ENCODE results near the gene YBX3.
A peak's percentile ranks its signal among the peaks of the same experiment; 100 is the strongest.
"Not testable (repeated sequence)": the region's sequence is repeated elsewhere in the genome, so short reads cannot be mapped to it uniquely, and the experiment has no call there.

YBX3 gene

GRCh38 chr12:10722905-10723746 lies at the start of gene YBX3:
Gene YBX3, minus strand, starts transcription at chr12:10723323. Its CDS starts 212 bp downstream, at chr12:10723111.
- H3K36me3 Mint-ChIP-seq (ENCODE audit: low read depth), result peaks cover 14% of the 10 kb centered on the region
- peaks cover 15% of the 10 kb centered on the region for H3K27me3 Mint-ChIP-seq
- H3K4me1 Mint-ChIP-seq (ENCODE audit: low read depth), result peaks cover 29% of the 10 kb centered on the region
- H3K9me3 Mint-ChIP-seq, result no peaks in the 10 kb centered on the region
- peak within 1 kb of the TSS; percentile 96 for H3K27ac Mint-ChIP-seq
- peak within 1 kb of the TSS; percentile 96 for H3K4me3 Mint-ChIP-seq
- intact Hi-C loops (cut with micrococcal nuclease), result loop anchor here (10.0 kb wide), 1 partner anchor 108 kb away; the partner anchor contains the start of gene MAGOHB

- intact Hi-C loops (cut with micrococcal nuclease), result loop anchor here (1.0 to 10.0 kb wide), 3 partner anchors 428 to 1554 kb away; no protein-coding TSS in a partner anchor
Measured at GRCh38 chr12:10771132-10771733, 48.1 kb upstream of the YBX3 start.

GRCh38 chr12:10759657-10760056 lies 36.5 kb upstream of the YBX3 start:
- H3K27ac Mint-ChIP-seq, result no peak overlapping the region
- peaks cover 22% of the 10 kb centered on the region for H3K9me3 Mint-ChIP-seq
- no peaks in the 10 kb centered on the region for H3K4me1 Mint-ChIP-seq (ENCODE audit: low read depth)
- peaks cover 6% of the 10 kb centered on the region for H3K27me3 Mint-ChIP-seq
- H3K4me3 Mint-ChIP-seq, result no peak overlapping the region
- H3K36me3 Mint-ChIP-seq (ENCODE audit: low read depth), result no peaks in the 10 kb centered on the region
- intact Hi-C loops (cut with micrococcal nuclease), result no loop called here

More at GRCh38 chr12:10771132-10771733, 48.1 kb upstream of the YBX3 start:
- Mint-ChIP-seq H3K36me3 (ENCODE audit: low read depth) (no peaks in the 10 kb centered on the region), H3K27me3 (peaks cover 10% of the 10 kb centered on the region), H3K27ac (no peak overlapping the region), H3K4me1 (ENCODE audit: low read depth) (no peaks in the 10 kb centered on the region), H3K4me3 (no peak overlapping the region), H3K9me3 (no peaks in the 10 kb centered on the region)

- H3K9me3 Mint-ChIP-seq, result peaks cover 22% of the 10 kb centered on the region
Measured at GRCh38 chr12:10756194-10756593, 33.1 kb upstream of the YBX3 start.

GRCh38 chr12:10753059-10753458 lies 29.9 kb upstream of the YBX3 start:
- peaks cover 22% of the 10 kb centered on the region for H3K9me3 Mint-ChIP-seq
- no peak overlapping the region for H3K27ac Mint-ChIP-seq
- peaks cover 13% of the 10 kb centered on the region for H3K4me1 Mint-ChIP-seq (ENCODE audit: low read depth)
- H3K36me3 Mint-ChIP-seq (ENCODE audit: low read depth), result no peaks in the 10 kb centered on the region
- intact Hi-C loops (cut with micrococcal nuclease), result loop anchor here (5.0 kb wide), 1 partner anchor 36 kb away; no protein-coding TSS in a partner anchor
- no peak overlapping the region for H3K4me3 Mint-ChIP-seq
- peaks cover 9% of the 10 kb centered on the region for H3K27me3 Mint-ChIP-seq

More at GRCh38 chr12:10756194-10756593, 33.1 kb upstream of the YBX3 start:
- H3K27ac Mint-ChIP-seq, result no peak overlapping the region
- intact Hi-C loops (cut with micrococcal nuclease), result no loop called here
- no peaks in the 10 kb centered on the region for H3K36me3 Mint-ChIP-seq (ENCODE audit: low read depth)
- H3K4me1 Mint-ChIP-seq (ENCODE audit: low read depth), result peaks cover 2% of the 10 kb centered on the region
- H3K4me3 Mint-ChIP-seq, result no peak overlapping the region
- H3K27me3 Mint-ChIP-seq, result peaks cover 11% of the 10 kb centered on the region

- no peaks in the 10 kb centered on the region for H3K36me3 Mint-ChIP-seq (ENCODE audit: low read depth)
- H3K27me3 Mint-ChIP-seq, result peaks cover 17% of the 10 kb centered on the region
- H3K4me1 Mint-ChIP-seq (ENCODE audit: low read depth), result peaks cover 13% of the 10 kb centered on the region
- intact Hi-C loops (cut with micrococcal nuclease), result loop anchor here (1.0 to 5.0 kb wide), 4 partner anchors 33 to 514 kb away; partner anchors contain the start of gene MAGOHB
- no peak overlapping the region for H3K27ac Mint-ChIP-seq
- peaks cover 8% of the 10 kb centered on the region for H3K9me3 Mint-ChIP-seq
- H3K4me3 Mint-ChIP-seq, result no peak overlapping the region
Measured at GRCh38 chr12:10750385-10750727, 27.2 kb upstream of the YBX3 start.

GRCh38 chr12:10749700-10750384 lies 26.7 kb upstream of the YBX3 start:
- H3K4me3 Mint-ChIP-seq, result peak overlapping the region; percentile 59
- peaks cover 13% of the 10 kb centered on the region for H3K4me1 Mint-ChIP-seq (ENCODE audit: low read depth)
- intact Hi-C loops (cut with micrococcal nuclease), result loop anchor here (1.0 to 5.0 kb wide), 4 partner anchors 33 to 513 kb away; partner anchors contain the start of gene MAGOHB
- H3K27ac Mint-ChIP-seq, result no peak overlapping the region
- H3K36me3 Mint-ChIP-seq (ENCODE audit: low read depth), result no peaks in the 10 kb centered on the region
- peaks cover 17% of the 10 kb centered on the region for H3K27me3 Mint-ChIP-seq
- H3K9me3 Mint-ChIP-seq, result peaks cover 3% of the 10 kb centered on the region

GRCh38 chr12:10747730-10748129 lies 24.6 kb upstream of the YBX3 start:
- Mint-ChIP-seq H3K4me1 (ENCODE audit: low read depth) (peaks cover 14% of the 10 kb centered on the region), H3K27me3 (peaks cover 17% of the 10 kb centered on the region), H3K9me3 (no peaks in the 10 kb centered on the region), H3K36me3 (ENCODE audit: low read depth) (no peaks in the 10 kb centered on the region), H3K27ac (no peak overlapping the region), H3K4me3 (no peak overlapping the region)
- intact Hi-C loops (cut with micrococcal nuclease), result no loop called here

GRCh38 chr12:10743420-10743819 lies 20.3 kb upstream of the YBX3 start:
- H3K4me1 Mint-ChIP-seq (ENCODE audit: low read depth), result peaks cover 28% of the 10 kb centered on the region
- H3K36me3 Mint-ChIP-seq (ENCODE audit: low read depth); H3K4me3 Mint-ChIP-seq; H3K9me3 Mint-ChIP-seq; H3K27ac Mint-ChIP-seq; intact Hi-C loops (cut with micrococcal nuclease): not testable (repeated sequence)
- peaks cover 13% of the 10 kb centered on the region for H3K27me3 Mint-ChIP-seq

GRCh38 chr12:10741845-10742244 lies 18.7 kb upstream of the YBX3 start:
- Mint-ChIP-seq H3K4me1 (ENCODE audit: low read depth) (peaks cover 28% of the 10 kb centered on the region), H3K27ac (no peak overlapping the region), H3K9me3 (no peaks in the 10 kb centered on the region), H3K36me3 (ENCODE audit: low read depth) (no peaks in the 10 kb centered on the region), H3K27me3 (peaks cover 6% of the 10 kb centered on the region), H3K4me3 (no peak overlapping the region)
- intact Hi-C loops (cut with micrococcal nuclease), result no loop called here

- no peaks in the 10 kb centered on the region for H3K36me3 Mint-ChIP-seq (ENCODE audit: low read depth)
- H3K9me3 Mint-ChIP-seq, result no peaks in the 10 kb centered on the region
- H3K4me3 Mint-ChIP-seq, result no peak overlapping the region
- intact Hi-C loops (cut with micrococcal nuclease), result no loop called here
- H3K27me3 Mint-ChIP-seq, result no peaks in the 10 kb centered on the region
- H3K4me1 Mint-ChIP-seq (ENCODE audit: low read depth), result peaks cover 28% of the 10 kb centered on the region
- H3K27ac Mint-ChIP-seq, result no peak overlapping the region
Measured at GRCh38 chr12:10740182-10740581, 17.1 kb upstream of the YBX3 start.

GRCh38 chr12:10739157-10740118 lies 16.3 kb upstream of the YBX3 start:
- intact Hi-C loops (cut with micrococcal nuclease), result no loop called here
- Mint-ChIP-seq H3K27ac (no peak overlapping the region), H3K9me3 (no peaks in the 10 kb centered on the region), H3K36me3 (ENCODE audit: low read depth) (no peaks in the 10 kb centered on the region), H3K27me3 (no peaks in the 10 kb centered on the region), H3K4me1 (ENCODE audit: low read depth) (peaks cover 28% of the 10 kb centered on the region), H3K4me3 (no peak overlapping the region)

- H3K27me3 Mint-ChIP-seq, result peaks cover 4% of the 10 kb centered on the region
- H3K4me1 Mint-ChIP-seq (ENCODE audit: low read depth), result peaks cover 22% of the 10 kb centered on the region
- H3K9me3 Mint-ChIP-seq, result no peaks in the 10 kb centered on the region
- no peaks in the 10 kb centered on the region for H3K36me3 Mint-ChIP-seq (ENCODE audit: low read depth)
- H3K4me3 Mint-ChIP-seq, result no peak overlapping the region
- intact Hi-C loops (cut with micrococcal nuclease), result no loop called here
- no peak overlapping the region for H3K27ac Mint-ChIP-seq
Measured at GRCh38 chr12:10737249-10737648, 14.1 kb upstream of the YBX3 start.
